Esophagus squamous epithelium (tissue), 4 donors: ENCODE data around the gene MEF2B.

Experiments
- CTCF ChIP-seq, 6 experiments: fragments of 450-650 bp in 4 of 6; fragments of 200-600 bp in 2 of 6; sonication (generic) in 2 of 6; IDR thresholded peaks; one replicate each; pipeline ENCODE4 v1.5.1; 2016 to 2019; ENCODE audit warnings: antibody characterized with exemption in 6 of 6, mild to moderate bottlenecking in 4 of 6, moderate library complexity in 4 of 6
- POLR2A ChIP-seq, 4 donors: fragments of 450-650 bp; IDR thresholded peaks; one replicate each; pipeline ENCODE4 v1.6.1; 2017; ENCODE audit warnings: antibody characterized with exemption in 4 of 4, mild to moderate bottlenecking in 4 of 4, moderate library complexity in 3 of 4

DNA sequence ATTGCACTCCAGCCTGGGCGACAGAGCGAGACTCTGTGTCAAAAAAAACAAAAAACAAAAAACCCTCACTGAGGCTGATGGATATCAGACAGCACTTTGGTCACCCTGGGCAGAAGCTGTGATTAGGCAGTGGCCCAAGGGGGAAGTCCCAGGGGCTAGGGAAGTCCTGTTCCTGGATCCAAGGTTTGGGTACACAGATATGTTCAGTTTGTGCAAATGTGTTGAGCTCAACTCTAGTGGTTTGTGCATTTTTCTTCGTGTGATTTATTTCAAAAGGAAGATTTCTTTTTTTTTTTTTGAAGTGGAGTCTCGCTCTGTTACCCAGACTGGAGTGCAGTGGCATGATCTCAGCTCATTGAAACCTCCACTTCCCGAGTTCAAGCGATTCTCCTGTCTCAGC lies 12.3 kb downstream of the MEF2B start:
- TF ChIP-seq CTCF (IDR thresholded peaks at IDR 0.05) = no peak
- no peak for TF ChIP-seq POLR2A (IDR thresholded peaks at IDR 0.05)
